Gastrocnemius medialis (tissue), 4 donors: ENCODE results near the gene HPCA. TPM values are rescaled to one million over a fixed set of nuclear protein-coding genes. Genes with fewer than 3 reads are reported as not detected.

Experiments
- ATAC-seq, 2 donors: fragments of 150-250 bp; one replicate each; pipeline ENCODE4 v1.9.1; 2016
- DNase-seq, 2 donors: peaks; one replicate each; pipeline ENCODE4 v3.0.0-alpha.2; 2019
- H3K27ac ChIP-seq, 4 donors: fragments of 200-600 bp; sonication (generic); 1 replicate in 1 of 4; 2 replicates in 3 of 4; pipeline ENCODE4 v1.5.1; 2016 to 2018; ENCODE audit warnings: mild to moderate bottlenecking in 2 of 4, moderate library complexity in 1 of 4
- H3K27me3 ChIP-seq, 3 donors: fragments of 200-600 bp; sonication (generic) in 2 of 3; 1 replicate in 1 of 3; 2 replicates in 2 of 3; pipeline versions ENCODE4 v1.5.1 to v1.6.0; 2016 to 2019; ENCODE audit warnings: mild to moderate bottlenecking in 1 of 3, moderate library complexity in 1 of 3
- H3K36me3 ChIP-seq, 2 donors: fragments of 200-600 bp; sonication (generic) in 1 of 2; one replicate each; pipeline ENCODE4 v1.5.1; 2017 to 2018
- H3K4me1 ChIP-seq, 2 donors: fragments of 200-600 bp; sonication (generic) in 1 of 2; one replicate each; pipeline ENCODE4 v1.5.1; 2016 to 2017; ENCODE audit warnings: mild to moderate bottlenecking in 2 of 2
- H3K4me3 ChIP-seq, 4 donors: fragments of 200-600 bp; sonication (generic) in 3 of 4; 1 replicate in 1 of 4; 2 replicates in 3 of 4; pipeline ENCODE4 v1.5.1; 2016 to 2019; ENCODE audit warnings: mild to moderate bottlenecking in 2 of 4
- H3K9me3 ChIP-seq, 3 donors: fragments of 200-600 bp; sonication (generic) in 2 of 3; 1 replicate in 1 of 3; 2 replicates in 2 of 3; pipeline ENCODE4 v1.5.1; 2016 to 2019
- POLR2A ChIP-seq, 2 donors: fragments of 450-650 bp; IDR thresholded peaks; one replicate each; pipeline ENCODE4 v1.6.1; 2017; ENCODE audit warnings: antibody characterized with exemption in 2 of 2, mild to moderate bottlenecking in 2 of 2, moderate library complexity in 2 of 2
- in situ Hi-C, 4 donors: fragments of 200-750 bp; cut with MboI; loops; one replicate each; pipeline versions ENCODE4 v1.15.0 to v1.8.0; 2017; ENCODE audit warnings: low sequenced_read_pairs in 4 of 4
- intact Hi-C: fragments of 100-400 bp; cut with DNase I; formaldehyde crosslinking; loops from one replicate; pipeline ENCODE4 v1.15.1; 2023; ENCODE audit warnings: low total_unique reads
- total RNA-seq, 4 donors: library from RNA; depleted of rRNA; stranded (reverse); fragments of >200 nt; gene quantifications; one replicate each; pipeline versions ENCODE4 v1.1.0 to v1.2.3, GENCODE V29; 2016
- TF ChIP-seq, protein P1 (sequence below), 5 experiments: fragments of 450-650 bp in 3 of 5; fragments of 200-600 bp in 2 of 5; sonication (generic) in 2 of 5; IDR thresholded peaks in 4 of 5; conservative IDR thresholded peaks in 1 of 5; 1 replicate in 4 of 5; 2 replicates in 1 of 5; pipeline ENCODE4 v1.5.1; 2016 to 2019; ENCODE audit warnings: antibody characterized with exemption in 5 of 5, mild to moderate bottlenecking in 3 of 5, moderate library complexity in 3 of 5

Gene HPCA
- total RNA-seq, 4 donors from 2014 or later: not detected

DNA sequence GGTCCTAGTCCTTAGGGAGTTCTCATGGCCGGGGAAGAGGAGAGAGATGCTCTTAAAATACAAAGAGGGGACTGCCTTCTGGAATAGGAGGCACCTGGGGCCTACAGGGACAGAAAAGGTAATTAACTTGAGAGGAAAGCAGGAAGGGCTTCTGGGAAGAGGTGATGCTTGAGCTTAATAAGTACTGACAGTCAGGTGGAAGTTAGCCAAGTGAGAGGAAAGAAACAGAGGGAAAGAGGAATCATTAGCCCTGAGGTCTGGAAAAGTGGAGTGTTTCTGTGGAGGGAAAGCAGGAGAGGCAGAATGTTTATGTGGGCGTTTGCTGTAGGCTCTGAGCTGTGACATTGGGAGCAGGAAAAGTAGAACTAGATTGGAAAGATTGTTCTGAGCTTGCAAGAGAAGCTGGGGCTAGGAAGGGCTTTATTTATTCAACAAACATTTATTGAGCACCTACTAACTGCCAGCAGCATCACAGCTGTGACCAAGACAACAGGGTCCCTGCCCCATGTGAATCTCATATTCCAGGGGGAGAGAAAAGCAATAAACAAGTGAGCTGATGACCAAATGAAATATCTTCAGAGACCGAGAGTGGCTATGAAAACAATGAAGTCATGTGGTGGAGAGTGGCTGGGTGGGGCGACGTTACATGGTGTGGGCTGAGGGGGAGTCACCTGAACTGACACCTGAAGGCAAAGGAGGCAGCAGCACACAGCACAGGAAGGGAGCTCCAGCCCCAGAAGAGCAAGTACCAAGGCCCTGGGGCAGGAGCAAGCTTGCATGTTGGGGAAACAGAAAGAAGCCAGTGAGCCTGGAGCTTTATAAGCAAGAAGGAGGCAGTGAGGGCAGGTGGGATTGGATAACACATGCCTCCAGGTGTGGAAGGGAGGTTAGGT, 11.2 kb upstream of the HPCA start:
- H3K9me3 ChIP-seq: no peaks in the 10 kb centered on the region

DNA sequence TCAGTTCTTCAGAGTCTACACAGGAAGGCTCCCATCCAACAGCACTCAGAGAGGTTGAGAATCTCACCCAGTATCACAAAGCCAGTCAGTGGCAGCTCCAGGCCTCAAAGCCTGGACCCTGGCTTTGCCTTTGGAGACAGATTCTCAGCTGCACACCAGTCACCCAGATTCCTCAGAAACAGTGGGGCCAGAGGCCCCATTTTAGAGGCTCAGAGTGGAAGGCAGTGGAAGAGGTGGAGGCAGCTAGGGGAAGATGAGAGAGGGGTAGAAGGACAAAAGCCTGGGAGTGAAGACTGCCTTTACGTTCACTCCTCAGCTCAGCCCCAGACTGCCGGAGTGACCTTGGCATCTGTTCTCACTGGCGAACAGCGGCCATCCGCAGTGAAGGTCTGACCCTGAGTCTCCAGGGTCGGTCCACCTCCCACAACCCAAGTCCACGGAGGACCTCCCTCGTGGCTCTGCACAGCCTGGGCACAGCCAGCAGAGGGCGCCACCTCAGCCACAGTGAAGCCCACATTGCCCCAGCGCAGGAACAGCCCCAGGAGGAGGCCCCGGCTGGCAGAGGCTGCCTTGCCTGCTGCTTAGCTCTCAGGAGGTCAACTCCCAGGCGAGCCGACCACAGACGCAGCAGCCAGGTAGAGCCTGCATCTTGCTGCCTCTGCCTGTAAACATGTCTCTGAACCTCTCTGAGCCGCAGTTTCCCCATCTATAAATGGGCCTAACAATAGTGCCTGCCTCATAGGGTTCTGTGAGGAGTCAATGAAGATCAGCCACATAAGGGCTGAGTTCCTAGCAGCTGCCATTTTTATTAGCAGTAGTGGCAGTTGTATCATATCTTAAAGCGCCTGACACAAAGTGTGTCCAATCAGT, 9.7 kb upstream of the HPCA start:
- no peak overlapping the region for H3K27ac ChIP-seq
- H3K4me3 ChIP-seq: no peak overlapping the region
- ATAC-seq (peak in 1 of 2 donors; percentile 63), DNase-seq (peak in 1 of 2 donors; percentile 45)
- intact Hi-C loops (loop anchor here (1.0 kb wide), 1 partner anchor 210 kb away; no protein-coding TSS in a partner anchor), in situ Hi-C loops (no loop called here)
- H3K27me3 ChIP-seq: no peaks in the 10 kb centered on the region
- H3K9me3 ChIP-seq: no peaks in the 10 kb centered on the region
- H3K4me1 ChIP-seq: peaks cover 9 to 17% of the 10 kb centered on the region in 2 donors
- no peak for TF ChIP-seq POLR2A (IDR thresholded peaks at IDR 0.05)
- TF ChIP-seq, protein P1, sequence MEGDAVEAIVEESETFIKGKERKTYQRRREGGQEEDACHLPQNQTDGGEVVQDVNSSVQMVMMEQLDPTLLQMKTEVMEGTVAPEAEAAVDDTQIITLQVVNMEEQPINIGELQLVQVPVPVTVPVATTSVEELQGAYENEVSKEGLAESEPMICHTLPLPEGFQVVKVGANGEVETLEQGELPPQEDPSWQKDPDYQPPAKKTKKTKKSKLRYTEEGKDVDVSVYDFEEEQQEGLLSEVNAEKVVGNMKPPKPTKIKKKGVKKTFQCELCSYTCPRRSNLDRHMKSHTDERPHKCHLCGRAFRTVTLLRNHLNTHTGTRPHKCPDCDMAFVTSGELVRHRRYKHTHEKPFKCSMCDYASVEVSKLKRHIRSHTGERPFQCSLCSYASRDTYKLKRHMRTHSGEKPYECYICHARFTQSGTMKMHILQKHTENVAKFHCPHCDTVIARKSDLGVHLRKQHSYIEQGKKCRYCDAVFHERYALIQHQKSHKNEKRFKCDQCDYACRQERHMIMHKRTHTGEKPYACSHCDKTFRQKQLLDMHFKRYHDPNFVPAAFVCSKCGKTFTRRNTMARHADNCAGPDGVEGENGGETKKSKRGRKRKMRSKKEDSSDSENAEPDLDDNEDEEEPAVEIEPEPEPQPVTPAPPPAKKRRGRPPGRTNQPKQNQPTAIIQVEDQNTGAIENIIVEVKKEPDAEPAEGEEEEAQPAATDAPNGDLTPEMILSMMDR (IDR thresholded peaks at IDR 0.05 in 4 of 5, conservative IDR thresholded peaks at IDR 0.05 in 1 of 5): peak; percentile 53 to 86 (median 81)
- H3K36me3 ChIP-seq: no peaks in the 10 kb centered on the region

More for the DNA sequence above, 11.2 kb upstream of the HPCA start:
- no peak for TF ChIP-seq POLR2A (IDR thresholded peaks at IDR 0.05)
- TF ChIP-seq, protein P1 (IDR thresholded peaks at IDR 0.05 in 4 of 5, conservative IDR thresholded peaks at IDR 0.05 in 1 of 5): no peak
- in situ Hi-C loops (no loop called here), intact Hi-C loops (no loop called here)
- no peak for DNase-seq
- H3K4me3 ChIP-seq: no peak overlapping the region
- H3K4me1 ChIP-seq: peaks cover 8 to 23% of the 10 kb centered on the region in 2 donors
- H3K27ac ChIP-seq: no peak overlapping the region
- H3K27me3 ChIP-seq: no peaks in the 10 kb centered on the region
- no peak for ATAC-seq
- H3K36me3 ChIP-seq: no peaks in the 10 kb centered on the region

DNA sequence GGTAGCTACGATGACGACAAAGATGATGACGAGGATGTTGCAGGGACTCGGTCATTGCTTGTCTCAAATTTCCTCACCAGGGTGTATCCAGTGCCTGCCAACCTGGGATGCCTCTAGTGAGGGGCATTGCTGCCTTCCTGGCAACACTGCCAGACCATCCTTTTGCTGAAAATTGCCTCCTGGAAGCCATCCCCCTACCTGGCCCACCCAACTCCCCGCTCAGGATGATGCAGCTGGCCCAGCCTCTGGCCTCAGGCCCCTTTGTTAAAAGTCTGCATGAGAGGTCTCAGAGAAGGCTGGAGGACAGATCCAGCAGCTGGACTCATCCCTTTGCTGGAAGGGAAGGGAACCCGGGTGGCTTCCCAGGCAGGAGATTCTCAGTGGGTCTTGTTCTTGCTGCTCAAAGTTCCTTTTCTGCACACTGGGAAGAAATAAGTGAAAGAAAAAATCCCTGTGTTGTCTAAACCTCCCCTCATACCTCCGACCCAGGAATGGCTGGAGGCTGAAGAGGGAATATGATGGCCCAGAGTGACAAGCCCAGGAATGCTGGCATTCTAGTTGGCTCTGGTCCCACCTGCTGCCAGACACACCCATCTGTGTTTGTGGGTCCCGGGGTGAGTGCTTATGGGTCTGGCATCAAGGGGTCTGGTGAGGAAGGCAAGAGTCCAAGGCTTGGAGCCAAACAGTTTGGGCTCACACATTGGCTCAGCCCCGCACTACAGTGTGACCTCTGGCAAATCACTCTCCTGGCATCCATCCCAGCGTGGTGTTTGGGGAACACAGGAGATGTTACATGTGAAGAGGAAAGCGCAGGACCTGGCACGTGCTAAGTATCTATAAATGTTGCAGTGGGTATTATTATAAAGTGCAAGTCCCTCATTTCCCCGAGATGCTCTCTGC, 8.8 kb upstream of the HPCA start:
- TF ChIP-seq, protein P1 (IDR thresholded peaks at IDR 0.05 in 4 of 5, conservative IDR thresholded peaks at IDR 0.05 in 1 of 5): no peak
- TF ChIP-seq POLR2A (IDR thresholded peaks at IDR 0.05): no peak
- Histone ChIP-seq H3K4me3 (no peak overlapping the region), H3K27ac (no peak overlapping the region), H3K4me1 (peaks cover 16 to 21% of the 10 kb centered on the region in 2 donors), H3K27me3 (no peaks in the 10 kb centered on the region), H3K36me3 (no peaks in the 10 kb centered on the region), H3K9me3 (no peaks in the 10 kb centered on the region)
- DNase-seq (peak in 1 of 2 donors; percentile 11), ATAC-seq (no peak)
- in situ Hi-C loops (no loop called here), intact Hi-C loops (no loop called here)

DNA sequence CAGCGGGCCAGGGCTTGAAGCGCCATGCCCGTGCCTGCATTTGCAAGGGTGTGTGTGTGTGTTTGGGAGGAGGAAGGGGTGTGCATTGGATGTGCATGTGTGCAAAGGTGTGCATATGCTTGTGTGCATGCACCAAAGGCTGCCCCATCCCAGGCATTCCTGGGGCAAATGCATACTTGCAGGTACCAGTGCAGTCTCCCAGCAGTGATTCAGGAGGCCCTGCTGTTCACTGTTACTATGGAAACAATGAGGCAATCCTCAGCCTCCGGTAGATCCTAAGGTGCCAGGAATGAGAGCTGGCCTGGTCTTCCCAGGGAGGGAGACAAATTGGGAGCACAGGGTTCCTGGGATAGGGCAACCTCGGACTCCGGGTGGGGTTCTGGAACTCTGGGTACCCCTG, 8.1 kb upstream of the HPCA start:
- Histone ChIP-seq H3K27me3 (no peaks in the 10 kb centered on the region), H3K4me1 (peaks cover 16 to 17% of the 10 kb centered on the region in 2 donors), H3K36me3 (no peaks in the 10 kb centered on the region), H3K9me3 (no peaks in the 10 kb centered on the region), H3K4me3 (no peak overlapping the region), H3K27ac (no peak overlapping the region)
- intact Hi-C loops (no loop called here), in situ Hi-C loops (no loop called here)
- ATAC-seq (no peak), DNase-seq (no peak)
- no peak for TF ChIP-seq POLR2A (IDR thresholded peaks at IDR 0.05)
- TF ChIP-seq, protein P1 (IDR thresholded peaks at IDR 0.05 in 4 of 5, conservative IDR thresholded peaks at IDR 0.05 in 1 of 5): no peak
